HAP-1 (cell line): Measurements from ENCODE around the gene ATN1.
"Not testable (repeated sequence)": the region's sequence is repeated elsewhere in the genome, so short reads cannot be mapped to it uniquely, and the experiment has no call there.

ENCODE experiments used
- DNase-seq, 2 experiments: peaks; one replicate each; pipeline ENCODE4 v3.0.0-alpha.2; 2016 to 2020; ENCODE audit warnings: low spot score in 2 of 2
- H3K27me3 ChIP-seq: fragments of 250-450 bp; sonication (Bioruptor Pico); 2 replicates; pipeline ENCODE4 v1.5.1; 2020; ENCODE audit warnings: low read depth, mild to moderate bottlenecking, moderate library complexity
- H3K36me3 ChIP-seq: fragments of 250-450 bp; sonication (Bioruptor Pico); replicated peaks from 2 replicates; pipeline ENCODE4 v1.5.1; 2020; ENCODE audit warnings: mild to moderate bottlenecking
- H3K4me1 ChIP-seq: fragments of 250-450 bp; sonication (Bioruptor Pico); 2 replicates; pipeline ENCODE4 v1.5.1; 2020; ENCODE audit warnings: mild to moderate bottlenecking
- H3K4me3 ChIP-seq: fragments of 250-450 bp; sonication (Bioruptor Pico); 2 replicates; pipeline ENCODE4 v1.5.1; 2020; ENCODE audit warnings: mild to moderate bottlenecking, moderate library complexity
- H3K9me3 ChIP-seq: fragments of 250-450 bp; sonication (Bioruptor Pico); 2 replicates; pipeline ENCODE4 v1.5.1; 2020; ENCODE audit warnings: mild to moderate bottlenecking, moderate library complexity
- in situ Hi-C: fragments of 300-500 bp; cut with MboI; formaldehyde crosslinking; loops from 3 replicates; pipeline ENCODE4 v1.14.3; 2020; ENCODE audit warnings: low sequenced_read_pairs, inconsistent platforms, mixed read lengths

ATN1 gene, protein sequence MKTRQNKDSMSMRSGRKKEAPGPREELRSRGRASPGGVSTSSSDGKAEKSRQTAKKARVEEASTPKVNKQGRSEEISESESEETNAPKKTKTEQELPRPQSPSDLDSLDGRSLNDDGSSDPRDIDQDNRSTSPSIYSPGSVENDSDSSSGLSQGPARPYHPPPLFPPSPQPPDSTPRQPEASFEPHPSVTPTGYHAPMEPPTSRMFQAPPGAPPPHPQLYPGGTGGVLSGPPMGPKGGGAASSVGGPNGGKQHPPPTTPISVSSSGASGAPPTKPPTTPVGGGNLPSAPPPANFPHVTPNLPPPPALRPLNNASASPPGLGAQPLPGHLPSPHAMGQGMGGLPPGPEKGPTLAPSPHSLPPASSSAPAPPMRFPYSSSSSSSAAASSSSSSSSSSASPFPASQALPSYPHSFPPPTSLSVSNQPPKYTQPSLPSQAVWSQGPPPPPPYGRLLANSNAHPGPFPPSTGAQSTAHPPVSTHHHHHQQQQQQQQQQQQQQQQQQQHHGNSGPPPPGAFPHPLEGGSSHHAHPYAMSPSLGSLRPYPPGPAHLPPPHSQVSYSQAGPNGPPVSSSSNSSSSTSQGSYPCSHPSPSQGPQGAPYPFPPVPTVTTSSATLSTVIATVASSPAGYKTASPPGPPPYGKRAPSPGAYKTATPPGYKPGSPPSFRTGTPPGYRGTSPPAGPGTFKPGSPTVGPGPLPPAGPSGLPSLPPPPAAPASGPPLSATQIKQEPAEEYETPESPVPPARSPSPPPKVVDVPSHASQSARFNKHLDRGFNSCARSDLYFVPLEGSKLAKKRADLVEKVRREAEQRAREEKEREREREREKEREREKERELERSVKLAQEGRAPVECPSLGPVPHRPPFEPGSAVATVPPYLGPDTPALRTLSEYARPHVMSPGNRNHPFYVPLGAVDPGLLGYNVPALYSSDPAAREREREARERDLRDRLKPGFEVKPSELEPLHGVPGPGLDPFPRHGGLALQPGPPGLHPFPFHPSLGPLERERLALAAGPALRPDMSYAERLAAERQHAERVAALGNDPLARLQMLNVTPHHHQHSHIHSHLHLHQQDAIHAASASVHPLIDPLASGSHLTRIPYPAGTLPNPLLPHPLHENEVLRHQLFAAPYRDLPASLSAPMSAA (N-terminal part only)

DNA sequence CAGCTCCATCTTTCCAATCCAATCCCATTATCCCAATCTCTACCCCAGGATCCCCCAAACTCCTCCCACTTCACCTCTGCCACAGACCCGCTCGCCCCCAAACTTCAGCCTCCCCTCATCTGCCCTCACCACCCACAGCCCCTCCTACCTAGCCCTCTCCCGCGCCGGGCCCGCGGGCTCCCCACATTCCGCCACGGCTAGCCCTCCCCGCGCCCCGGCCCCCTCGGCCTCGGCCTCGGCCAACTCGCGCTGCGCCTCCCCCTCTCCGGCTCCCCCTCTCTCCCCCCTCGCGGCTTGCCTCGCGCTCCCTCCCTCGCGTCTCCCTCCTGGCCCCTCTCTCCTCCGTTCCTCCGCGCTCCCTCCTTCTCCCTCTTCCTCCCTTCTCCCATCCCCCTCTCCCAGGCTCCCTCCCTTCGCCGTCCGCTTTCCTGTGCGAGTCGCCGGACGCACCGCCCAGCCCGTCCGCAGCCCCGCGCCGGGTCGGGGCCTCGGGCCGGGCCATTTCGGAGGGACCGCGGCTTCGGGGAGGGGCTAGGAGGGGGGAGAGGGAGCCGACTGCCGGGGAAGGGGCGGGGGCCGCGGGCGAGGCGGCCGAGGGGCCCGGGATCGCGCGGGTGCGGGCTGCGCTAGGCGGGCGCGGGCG lies at the start of gene ATN1:
ATN1 (plus strand) TSS at position 581 of the 643 bp plus-strand sequence. CDS start 6,043 bp downstream, outside the sequence.
- peaks cover 40% of the 10 kb centered on the region for H3K4me1 ChIP-seq
- H3K27me3 ChIP-seq = no peaks in the 10 kb centered on the region
- peak within 1 kb of the TSS; percentile 70 for H3K4me3 ChIP-seq
- in situ Hi-C loops = no loop called here
- no peaks in the 10 kb centered on the region for H3K9me3 ChIP-seq
- peak; percentile 67 to 84 for DNase-seq
- peaks cover 15% of the 10 kb centered on the region for H3K36me3 ChIP-seq

DNA sequence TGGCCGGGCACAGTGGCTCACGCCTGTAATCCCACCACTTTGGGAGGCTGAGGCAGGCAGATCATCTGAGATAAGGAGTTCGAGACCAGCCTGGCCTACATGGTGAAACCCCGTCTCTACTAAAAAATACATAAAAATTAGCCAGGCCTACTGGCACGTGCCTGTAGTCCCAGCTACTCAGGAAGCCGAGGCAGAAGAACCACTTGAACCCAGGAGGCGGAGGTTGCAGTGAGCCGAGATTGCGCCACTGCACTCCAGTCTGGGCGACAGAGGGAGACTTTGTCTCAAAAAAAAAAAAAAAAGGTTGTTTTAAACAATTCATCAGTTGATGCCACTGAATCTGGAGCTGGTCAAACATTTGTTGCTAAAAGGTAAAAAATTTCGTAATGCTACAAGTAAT lies 47.9 kb upstream of the ATN1 start:
- H3K27me3 ChIP-seq, in situ Hi-C loops, DNase-seq, H3K4me1 ChIP-seq, H3K9me3 ChIP-seq, H3K4me3 ChIP-seq: not testable (repeated sequence)
- H3K36me3 ChIP-seq = peaks cover 16% of the 10 kb centered on the region

DNA sequence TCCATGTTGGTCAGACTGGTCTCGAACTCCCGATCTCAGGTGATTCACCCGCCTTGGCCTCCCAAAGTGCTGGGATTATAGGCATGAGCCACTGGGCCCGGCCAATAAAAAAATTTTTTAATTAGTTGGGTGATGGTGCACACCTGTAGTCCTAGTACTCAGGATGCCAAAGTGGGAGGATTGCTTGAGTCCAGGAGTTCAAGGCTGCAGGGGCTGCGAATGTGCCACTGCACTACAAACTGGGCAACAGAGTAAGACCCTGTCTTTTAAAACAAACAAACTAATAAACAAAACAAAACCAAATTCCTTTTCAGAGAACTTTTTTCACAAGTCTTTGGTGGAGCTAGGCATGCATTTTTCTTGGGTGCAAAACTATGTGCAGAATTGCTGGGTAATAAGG lies 44.5 kb upstream of the ATN1 start:
- H3K4me1 ChIP-seq = peaks cover 29% of the 10 kb centered on the region

DNA sequence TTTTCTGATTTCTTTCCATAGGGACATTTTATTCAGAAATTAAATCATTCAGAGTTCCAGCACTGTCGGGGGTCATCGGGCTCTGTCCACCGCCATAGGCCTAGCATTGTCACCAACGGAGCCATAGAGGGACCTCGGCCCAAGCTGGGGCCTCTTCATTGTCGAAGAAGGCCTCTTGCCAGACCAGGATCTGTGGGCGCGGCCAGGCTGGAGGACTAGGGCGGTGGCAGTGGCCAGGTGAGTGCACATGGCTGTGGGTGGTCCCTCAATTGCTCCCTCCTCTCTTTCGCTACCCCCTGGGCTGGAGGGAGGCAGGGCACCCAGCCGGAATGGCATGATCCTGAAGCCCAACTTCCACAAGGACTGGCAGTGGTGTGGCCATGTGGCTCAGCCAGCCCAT lies 44.1 kb upstream of the ATN1 start:
- Histone ChIP-seq H3K9me3 (no peaks in the 10 kb centered on the region), H3K4me3 (no peak overlapping the region), H3K4me1 (peaks cover 31% of the 10 kb centered on the region), H3K36me3 (peaks cover 18% of the 10 kb centered on the region), H3K27me3 (no peaks in the 10 kb centered on the region)
- in situ Hi-C loops = no loop called here
- DNase-seq = no peak

More for the DNA sequence above, 44.5 kb upstream of the ATN1 start:
- no peaks in the 10 kb centered on the region for H3K9me3 ChIP-seq
- peaks cover 18% of the 10 kb centered on the region for H3K36me3 ChIP-seq
- no peak overlapping the region for H3K4me3 ChIP-seq
- in situ Hi-C loops = no loop called here
- DNase-seq = no peak
- no peaks in the 10 kb centered on the region for H3K27me3 ChIP-seq

DNA sequence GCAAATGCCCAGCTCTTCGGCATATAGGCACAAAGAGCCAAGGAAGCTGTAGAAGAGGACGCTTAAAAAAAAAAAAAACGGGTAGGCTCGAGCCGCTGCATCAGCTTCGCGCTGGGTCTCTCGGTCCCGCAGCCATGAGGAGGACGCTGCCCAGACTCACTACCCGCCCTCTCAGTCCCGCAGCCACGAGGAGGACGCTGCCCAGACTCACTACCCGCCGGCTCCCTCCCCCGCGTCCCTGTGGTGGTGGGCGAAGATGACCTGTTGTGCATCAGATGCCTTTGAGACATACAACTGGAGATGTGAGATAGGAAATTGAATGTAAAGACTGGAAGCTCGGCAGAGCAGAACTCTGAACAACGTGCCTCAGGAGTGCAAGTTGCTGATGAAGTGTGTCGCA lies 43.2 kb upstream of the ATN1 start:
- DNase-seq = peak in 1 of 2 experiments; percentile 2
- Histone ChIP-seq H3K4me3 (no peak overlapping the region), H3K27me3 (no peaks in the 10 kb centered on the region), H3K36me3 (peaks cover 18% of the 10 kb centered on the region), H3K4me1 (peaks cover 31% of the 10 kb centered on the region), H3K9me3 (no peaks in the 10 kb centered on the region)
- in situ Hi-C loops = no loop called here

DNA sequence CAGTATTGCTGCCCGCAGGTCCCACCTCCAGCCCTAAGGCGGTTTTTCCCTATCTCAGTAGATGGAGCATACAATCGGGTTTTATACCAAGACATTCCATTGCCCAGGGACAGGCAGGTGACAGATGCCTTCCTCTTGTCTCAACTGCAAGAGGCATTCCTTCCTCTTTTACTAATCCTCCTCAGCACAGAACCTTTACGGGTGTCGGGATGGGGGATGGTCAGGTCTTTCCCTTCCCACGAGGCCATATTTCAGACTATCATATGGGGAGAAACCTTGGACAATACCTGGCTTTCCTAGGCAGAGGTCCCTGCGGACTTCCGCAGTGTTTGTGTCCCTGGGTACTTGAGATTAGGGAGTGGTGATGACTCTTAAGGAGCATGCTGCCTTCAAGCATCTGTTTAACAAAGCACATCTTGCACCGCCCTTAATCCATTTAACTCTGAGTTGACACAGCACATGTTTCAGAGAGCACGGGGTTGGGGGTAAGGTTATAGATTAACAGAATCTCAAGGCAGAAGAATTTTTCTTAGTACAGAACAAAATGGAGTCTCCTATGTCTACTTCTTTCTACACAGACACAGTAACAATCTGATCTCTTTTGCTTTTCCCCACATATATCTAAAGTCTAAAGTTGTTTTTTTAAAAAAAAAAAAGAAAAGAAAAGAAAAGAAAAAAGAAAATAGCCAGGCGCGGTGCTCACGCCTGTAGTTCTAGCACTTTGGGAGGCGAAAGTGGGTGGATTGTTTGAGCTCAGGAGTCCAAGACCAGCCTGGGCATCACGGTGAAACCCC lies 41.4 kb upstream of the ATN1 start:
- in situ Hi-C loops = not testable (repeated sequence)

DNA sequence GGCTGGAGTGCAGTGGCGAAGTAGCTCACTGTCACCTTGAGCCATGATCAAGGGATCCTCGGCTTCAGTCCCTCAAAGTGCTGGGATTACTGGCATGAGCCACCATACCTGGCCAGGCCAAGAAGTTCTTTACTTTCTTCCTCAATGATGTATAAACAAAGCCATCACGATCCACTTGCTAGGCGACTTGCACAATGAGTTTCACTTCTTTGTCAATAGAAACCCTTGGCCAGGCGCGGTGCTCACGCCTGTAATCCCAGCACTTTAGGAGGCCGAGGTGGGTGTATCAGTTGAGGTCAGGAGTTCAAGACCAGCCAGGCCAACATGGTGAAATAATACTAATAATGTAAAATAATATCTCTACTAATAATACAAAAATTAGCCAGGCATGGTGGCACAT lies 40.3 kb upstream of the ATN1 start:
- H3K36me3 ChIP-seq = peaks cover 18% of the 10 kb centered on the region
- H3K4me1 ChIP-seq = peaks cover 47% of the 10 kb centered on the region
- H3K4me3 ChIP-seq = no peak overlapping the region
- DNase-seq = peak in 1 of 2 experiments; percentile 35
- H3K9me3 ChIP-seq = no peaks in the 10 kb centered on the region
- in situ Hi-C loops = no loop called here
- no peaks in the 10 kb centered on the region for H3K27me3 ChIP-seq

More for the DNA sequence above, 41.4 kb upstream of the ATN1 start:
- not testable (repeated sequence) for H3K9me3 ChIP-seq, H3K4me3 ChIP-seq, H3K27me3 ChIP-seq
- DNase-seq = peak in 1 of 2 experiments; percentile 88
- H3K4me1 ChIP-seq = peaks cover 40% of the 10 kb centered on the region
- H3K36me3 ChIP-seq = peaks cover 18% of the 10 kb centered on the region

DNA sequence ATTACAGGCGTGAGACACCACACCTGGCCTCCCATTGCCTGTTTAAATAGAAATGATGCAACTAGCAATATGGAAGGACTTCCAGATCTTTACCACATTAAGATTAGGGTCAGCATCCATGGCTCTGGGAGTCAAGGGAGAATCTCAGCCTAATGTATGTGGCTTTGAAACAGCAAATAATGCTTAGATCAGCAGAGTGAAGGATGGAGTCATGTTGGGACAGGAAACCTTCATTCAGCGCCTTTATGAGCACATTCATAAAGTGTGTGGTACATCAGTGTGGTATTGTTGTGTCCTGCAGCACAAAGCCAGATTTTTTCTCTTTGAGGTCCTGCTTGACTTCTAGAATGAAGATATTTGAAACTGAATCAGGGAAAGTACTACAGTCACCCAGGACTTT lies 39.4 kb upstream of the ATN1 start:
- in situ Hi-C loops = no loop called here
- peak in 1 of 2 experiments; percentile 17 for DNase-seq
- Histone ChIP-seq H3K36me3 (peaks cover 12% of the 10 kb centered on the region), H3K27me3 (no peaks in the 10 kb centered on the region), H3K9me3 (no peaks in the 10 kb centered on the region), H3K4me1 (peaks cover 47% of the 10 kb centered on the region), H3K4me3 (no peak overlapping the region)

DNA sequence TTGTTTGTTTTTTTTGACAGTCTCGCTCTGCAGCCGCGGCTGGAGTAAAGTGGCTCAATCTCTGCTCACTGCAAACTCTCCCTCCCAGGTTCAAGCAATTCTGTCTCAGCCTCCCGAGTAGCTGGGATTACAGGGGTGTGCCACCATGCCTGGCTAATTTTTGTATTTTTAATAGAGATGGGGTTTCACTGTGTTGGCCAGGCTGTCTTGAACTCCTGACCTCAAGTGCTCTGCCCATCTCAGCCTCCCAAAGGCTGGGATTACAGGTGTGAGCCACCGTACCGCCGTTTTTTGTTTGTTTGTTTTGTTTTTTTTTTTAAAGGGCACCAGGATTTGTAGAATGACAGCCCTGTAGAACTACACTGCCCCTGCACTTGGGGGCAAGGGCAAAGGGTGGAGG lies 39.0 kb upstream of the ATN1 start:
- DNase-seq, H3K9me3 ChIP-seq, H3K36me3 ChIP-seq, H3K27me3 ChIP-seq, H3K4me3 ChIP-seq, in situ Hi-C loops: not testable (repeated sequence)
- peaks cover 47% of the 10 kb centered on the region for H3K4me1 ChIP-seq

DNA sequence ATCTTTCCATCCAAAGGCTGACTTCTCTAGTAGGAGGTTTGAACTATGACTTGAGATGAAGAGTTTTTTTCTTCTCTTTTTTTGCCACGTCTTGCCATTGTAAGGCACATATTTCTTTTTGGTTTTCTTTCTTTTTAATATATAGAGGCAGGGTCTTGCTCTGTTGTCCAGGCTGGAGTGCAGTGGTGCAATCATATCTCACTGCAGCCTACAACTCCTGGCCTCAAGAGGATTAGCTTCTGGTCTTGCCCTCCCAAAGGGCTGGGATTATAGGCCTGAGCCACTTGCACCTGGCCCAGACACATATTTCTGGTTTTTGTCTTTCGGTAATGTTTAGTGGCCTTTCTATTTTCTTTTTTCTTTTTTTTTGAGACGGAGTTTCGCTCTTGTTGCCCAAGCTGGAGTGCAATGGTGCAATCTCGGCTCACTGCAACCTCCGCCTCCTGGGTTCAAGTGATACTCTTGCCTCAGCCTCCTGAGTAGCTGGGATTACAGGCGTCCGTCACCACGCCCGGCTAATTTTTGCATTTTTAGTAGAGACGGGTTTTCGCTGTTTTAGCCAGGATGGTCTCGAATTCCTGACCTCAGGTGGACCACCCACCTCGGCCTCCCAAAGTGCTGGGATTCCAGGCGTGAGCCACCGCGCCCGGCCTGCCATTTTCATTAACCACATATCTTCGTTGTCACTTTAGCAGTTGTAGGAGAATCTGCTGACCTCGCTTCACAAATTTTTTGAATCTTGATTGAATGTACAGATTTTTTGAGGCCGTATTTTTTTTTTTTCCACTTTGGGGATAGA lies 37.8 kb upstream of the ATN1 start:
- DNase-seq, in situ Hi-C loops, H3K4me3 ChIP-seq: not testable (repeated sequence)

DNA sequence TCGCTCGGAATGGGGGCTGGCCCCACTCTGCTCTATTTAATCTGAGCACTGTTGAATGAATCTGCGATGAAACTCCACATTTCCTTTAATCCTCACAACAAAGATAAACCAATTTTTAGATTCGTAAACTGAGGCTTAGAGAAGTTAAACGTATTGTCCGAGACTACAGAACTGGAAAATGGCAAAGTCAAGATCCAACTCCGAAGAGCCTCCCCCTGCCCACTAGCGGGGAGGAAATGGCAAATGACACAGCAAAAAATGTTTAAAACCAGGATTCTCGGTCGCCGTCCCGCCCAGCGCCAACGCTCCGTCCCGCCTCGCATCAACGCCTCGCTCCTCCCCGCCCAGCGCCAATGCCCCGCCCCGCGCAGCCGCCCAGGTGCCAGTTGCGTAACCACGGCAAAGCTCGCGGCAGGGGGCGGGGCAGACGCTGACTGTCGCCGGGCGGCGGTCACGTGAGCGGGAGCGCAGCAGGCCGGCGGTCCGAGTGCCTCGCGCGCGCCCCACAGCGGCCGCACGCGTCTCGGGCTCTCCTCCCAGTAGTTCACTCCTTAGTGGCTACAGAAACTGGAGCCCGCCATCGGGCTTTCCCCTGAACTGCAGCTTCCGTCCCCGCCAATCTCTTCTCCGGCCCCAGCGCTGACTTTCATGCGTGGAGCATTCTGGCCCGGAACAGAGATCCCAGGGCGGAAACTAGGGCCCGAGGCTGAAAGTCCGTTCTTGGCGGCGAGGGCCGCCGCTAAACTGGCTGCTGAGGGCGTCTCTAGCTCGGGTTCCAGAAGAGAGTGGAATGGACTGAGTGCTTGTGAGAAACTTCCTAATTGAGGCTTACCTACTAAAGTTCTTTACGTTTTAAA lies 36.7 kb upstream of the ATN1 start:
- peak overlapping the region; percentile 45 for H3K4me3 ChIP-seq
- in situ Hi-C loops = no loop called here
- H3K9me3 ChIP-seq = no peaks in the 10 kb centered on the region

More for the DNA sequence above, 37.8 kb upstream of the ATN1 start:
- not testable (repeated sequence) for H3K27me3 ChIP-seq, H3K9me3 ChIP-seq, H3K36me3 ChIP-seq
- peaks cover 44% of the 10 kb centered on the region for H3K4me1 ChIP-seq

More for the DNA sequence above, 36.7 kb upstream of the ATN1 start:
- H3K4me1 ChIP-seq = peaks cover 36% of the 10 kb centered on the region
- peak; percentile 94 to 99 for DNase-seq
- no peaks in the 10 kb centered on the region; the same call in 1 of the 2 replicates for H3K36me3 ChIP-seq
- H3K27me3 ChIP-seq = no peaks in the 10 kb centered on the region
